Cardiac muscle cell (in vitro differentiated cells and primary cell): ENCODE measurements around the gene CCDC169. TPM values are rescaled to one million over a fixed set of nuclear protein-coding genes. Genes with fewer than 3 reads are reported as not detected.
A peak's percentile ranks its signal among the peaks of the same experiment; 100 is the strongest.

ENCODE experiments used
- DNase-seq, 2 donors: peaks; one replicate each; pipeline versions ENCODE4 v3.0.0 to v3.0.0-alpha.2; 2010 to 2017; ENCODE audit warnings: low read depth in 1 of 2, low spot score in 1 of 2
- H3K27ac ChIP-seq: fragments of 200-600 bp; sonication (generic); 2 replicates; pipeline ENCODE4 v1.5.1; 2016
- H3K27me3 ChIP-seq: fragments of 200-600 bp; sonication (generic); 2 replicates; pipeline ENCODE4 v1.6.0; 2016; ENCODE audit warnings: control low read depth
- H3K36me3 ChIP-seq: fragments of 200-600 bp; sonication (generic); 2 replicates; pipeline ENCODE4 v1.5.1; 2016; ENCODE audit warnings: control low read depth
- H3K4me1 ChIP-seq: fragments of 200-600 bp; sonication (generic); 2 replicates; pipeline ENCODE4 v1.8.1; 2017; ENCODE audit warnings: low read depth, mild to moderate bottlenecking, mixed run types
- H3K4me3 ChIP-seq: fragments of 200-600 bp; sonication (generic); 2 replicates; pipeline ENCODE4 v1.5.1; 2016; ENCODE audit warnings: mild to moderate bottlenecking
- H3K9me3 ChIP-seq: fragments of 200-600 bp; sonication (generic); 2 replicates; pipeline ENCODE4 v1.5.1; 2017; ENCODE audit warnings: low read depth, mild to moderate bottlenecking, control low read depth
- polyA plus RNA-seq: library from polyadenylated mRNA; unstranded; fragments of >200 nt; fragmentation: Nextera tagmentation; extraction: Ambion mirVana; gene quantifications from 2 replicates; pipeline ENCODE4 v1.2.1, GENCODE V29; 2016
- total RNA-seq: library from RNA; depleted of rRNA; stranded (reverse); fragments of >200 nt; gene quantifications from 2 replicates; pipeline ENCODE4 v1.2.3, GENCODE V29; 2016
- TF ChIP-seq, protein P1 (sequence below): IDR thresholded peaks from 2 replicates; pipeline ENCODE4 v1.5.1; 2012; ENCODE audit warnings: low read depth, mild to moderate bottlenecking, low read length

CCDC169 gene
- total RNA-seq: 3.1 and 6.9 TPM in 2 replicates
- 6.9 and 16.0 TPM in 2 replicates for polyA plus RNA-seq

DNA sequence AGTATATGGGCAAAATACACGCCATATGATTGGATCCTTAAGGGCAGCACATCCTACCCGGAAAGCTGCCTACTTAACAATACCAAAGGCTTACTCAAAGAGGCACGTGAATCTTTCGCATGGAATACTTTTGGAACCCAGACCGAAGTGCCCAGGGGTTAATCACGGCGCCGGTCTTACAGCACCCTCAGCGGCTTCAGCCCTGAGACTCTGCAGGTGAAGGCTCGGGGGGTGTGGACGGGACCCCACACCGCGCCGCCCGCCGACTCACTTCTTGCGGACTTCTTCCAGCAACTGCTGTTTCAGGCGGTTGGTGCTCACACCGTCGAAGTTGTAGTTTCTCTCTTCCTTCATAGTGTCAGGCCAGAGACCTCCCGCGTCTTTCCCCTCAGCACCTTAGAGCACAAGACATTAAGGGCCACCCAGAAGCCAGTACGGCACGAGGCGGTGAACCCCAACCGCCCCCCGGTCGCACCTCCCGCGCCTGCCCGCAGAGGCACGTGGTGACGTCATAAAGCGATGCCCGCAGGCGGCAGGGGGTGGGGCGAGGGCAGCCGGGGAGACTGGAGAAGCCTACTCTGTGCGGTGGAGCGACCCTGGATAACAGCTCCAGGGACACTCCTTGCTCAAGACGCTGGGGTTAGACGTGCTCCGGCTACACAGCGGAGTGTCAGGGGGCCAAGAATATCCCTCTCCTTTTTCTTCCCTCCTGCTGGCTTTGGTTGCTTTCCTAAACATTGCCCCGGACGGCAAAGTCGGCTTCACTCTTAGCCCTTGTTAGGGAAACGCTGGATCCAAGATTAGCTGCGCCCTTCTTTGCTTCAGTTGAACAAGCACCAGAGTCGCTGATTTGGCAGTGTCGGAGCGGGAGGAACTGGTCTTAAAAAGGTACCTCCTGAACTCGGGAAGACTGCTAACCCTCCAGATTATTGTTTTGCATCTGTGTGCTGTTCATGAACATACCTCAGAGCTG is at the start of gene CCDC169:
Gene CCDC169, minus strand, starts transcription at position 449 of the 973 bp plus-strand sequence. Its CDS starts 95 bp downstream, at position 354.
- Histone ChIP-seq H3K27ac (peak within 1 kb of the TSS; percentile 36), H3K4me1 (peaks cover 7% of the 10 kb centered on the region), H3K36me3 (no peaks in the 10 kb centered on the region), H3K9me3 (no peaks in the 10 kb centered on the region), H3K4me3 (peak within 1 kb of the TSS; percentile 55), H3K27me3 (no peaks in the 10 kb centered on the region)
- TF ChIP-seq, protein P1, sequence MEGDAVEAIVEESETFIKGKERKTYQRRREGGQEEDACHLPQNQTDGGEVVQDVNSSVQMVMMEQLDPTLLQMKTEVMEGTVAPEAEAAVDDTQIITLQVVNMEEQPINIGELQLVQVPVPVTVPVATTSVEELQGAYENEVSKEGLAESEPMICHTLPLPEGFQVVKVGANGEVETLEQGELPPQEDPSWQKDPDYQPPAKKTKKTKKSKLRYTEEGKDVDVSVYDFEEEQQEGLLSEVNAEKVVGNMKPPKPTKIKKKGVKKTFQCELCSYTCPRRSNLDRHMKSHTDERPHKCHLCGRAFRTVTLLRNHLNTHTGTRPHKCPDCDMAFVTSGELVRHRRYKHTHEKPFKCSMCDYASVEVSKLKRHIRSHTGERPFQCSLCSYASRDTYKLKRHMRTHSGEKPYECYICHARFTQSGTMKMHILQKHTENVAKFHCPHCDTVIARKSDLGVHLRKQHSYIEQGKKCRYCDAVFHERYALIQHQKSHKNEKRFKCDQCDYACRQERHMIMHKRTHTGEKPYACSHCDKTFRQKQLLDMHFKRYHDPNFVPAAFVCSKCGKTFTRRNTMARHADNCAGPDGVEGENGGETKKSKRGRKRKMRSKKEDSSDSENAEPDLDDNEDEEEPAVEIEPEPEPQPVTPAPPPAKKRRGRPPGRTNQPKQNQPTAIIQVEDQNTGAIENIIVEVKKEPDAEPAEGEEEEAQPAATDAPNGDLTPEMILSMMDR: no peak
- peak; percentile 74 to 80 for DNase-seq

DNA sequence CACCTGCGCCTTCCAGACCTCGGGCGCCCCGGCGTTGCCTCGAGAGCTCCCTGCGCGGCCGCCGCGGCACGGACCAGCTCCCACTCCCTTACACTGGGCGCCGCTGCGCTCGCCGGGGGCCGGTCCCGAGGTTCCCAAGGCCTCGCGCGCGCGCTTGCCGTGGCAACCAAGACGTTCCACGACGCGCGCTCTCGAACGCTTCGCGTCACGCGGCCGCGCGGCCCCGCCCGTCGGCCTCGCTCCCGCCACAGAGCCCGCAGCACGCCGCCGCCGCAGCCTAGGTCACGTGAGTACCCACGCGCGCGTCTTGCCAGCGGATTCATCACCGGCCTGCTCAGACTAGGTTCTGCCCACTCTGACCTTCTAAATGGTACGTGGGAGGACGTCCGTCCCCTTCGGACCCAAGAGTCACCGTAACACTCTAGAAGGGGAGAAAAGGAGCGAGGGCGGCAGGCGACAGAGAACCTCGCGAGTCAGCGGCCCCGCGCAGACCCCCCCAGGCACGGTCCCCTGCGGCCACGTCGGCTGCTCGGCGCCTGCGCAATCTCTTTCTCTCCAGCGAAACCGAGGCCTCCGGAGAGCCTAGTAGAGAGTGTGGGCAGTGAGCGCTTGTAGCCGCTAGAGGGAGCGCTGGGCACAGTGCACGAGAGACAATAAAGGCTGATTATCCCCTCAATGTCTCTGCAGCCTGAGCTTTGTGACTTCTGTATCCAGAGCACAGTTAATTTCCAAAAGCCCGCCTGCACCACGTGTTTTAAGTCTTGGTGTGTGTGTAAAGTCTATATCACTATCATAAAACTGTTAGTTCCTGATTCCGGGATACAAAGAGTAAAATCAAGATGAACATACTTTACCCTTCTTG is 48.8 kb upstream of the CCDC169 start, which contains the start of gene SPART:
Gene SPART, minus strand, starts transcription at position 173 of the 862 bp plus-strand sequence. CDS start 10,564 bp downstream, outside the sequence.
- DNase-seq: peak; percentile 91 to 97
- Histone ChIP-seq H3K4me1 (no peaks in the 10 kb centered on the region), H3K27ac (peak within 1 kb of the TSS; percentile 63), H3K4me3 (peak within 1 kb of the TSS; percentile 80), H3K9me3 (no peaks in the 10 kb centered on the region), H3K27me3 (no peaks in the 10 kb centered on the region), H3K36me3 (no peaks in the 10 kb centered on the region)
- TF ChIP-seq, protein P1: peak; percentile 98

DNA sequence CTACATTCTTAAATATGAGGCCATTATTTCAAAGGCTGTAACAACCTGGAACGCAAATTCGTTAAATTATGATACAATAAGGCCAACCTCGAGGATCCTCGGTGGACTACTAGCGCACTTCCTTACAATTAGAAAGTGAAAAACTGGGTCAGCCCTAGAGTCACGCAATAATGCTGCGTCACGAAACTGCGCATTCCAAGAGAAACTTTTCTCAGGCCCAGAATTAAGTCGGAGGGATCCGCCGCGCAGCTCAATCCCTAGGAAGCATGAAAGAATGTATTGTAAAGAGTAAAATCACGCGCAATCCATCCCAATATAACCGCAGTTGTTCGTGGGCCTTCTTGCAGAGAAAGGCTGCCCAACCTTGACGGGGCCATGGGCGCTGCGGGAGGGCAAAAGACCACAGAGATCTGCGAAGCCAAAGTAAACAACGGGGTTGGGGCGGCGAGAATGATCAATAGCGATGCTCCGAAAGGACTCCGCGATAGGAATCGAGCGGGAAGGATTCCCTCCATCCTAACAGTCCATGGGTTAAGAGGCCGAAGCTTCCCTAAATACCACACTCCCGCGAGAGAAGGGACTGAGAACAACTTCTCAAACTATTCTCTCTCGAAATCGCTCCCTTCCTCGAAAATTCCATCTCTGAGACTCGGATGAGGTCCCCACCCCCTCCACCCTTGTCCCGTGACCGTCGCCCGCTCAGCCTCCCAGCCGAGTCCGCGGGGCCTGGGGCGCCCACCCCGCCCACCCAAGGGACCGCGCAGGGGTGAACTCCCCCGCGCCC is 48.0 kb upstream of the CCDC169 start:
- Histone ChIP-seq H3K9me3 (no peaks in the 10 kb centered on the region), H3K27me3 (no peaks in the 10 kb centered on the region), H3K27ac (peak overlapping the region; percentile 63), H3K4me3 (peak overlapping the region; percentile 80), H3K36me3 (no peaks in the 10 kb centered on the region), H3K4me1 (no peaks in the 10 kb centered on the region)
- DNase-seq: peak; percentile 47 to 94
- TF ChIP-seq, protein P1: no peak

DNA sequence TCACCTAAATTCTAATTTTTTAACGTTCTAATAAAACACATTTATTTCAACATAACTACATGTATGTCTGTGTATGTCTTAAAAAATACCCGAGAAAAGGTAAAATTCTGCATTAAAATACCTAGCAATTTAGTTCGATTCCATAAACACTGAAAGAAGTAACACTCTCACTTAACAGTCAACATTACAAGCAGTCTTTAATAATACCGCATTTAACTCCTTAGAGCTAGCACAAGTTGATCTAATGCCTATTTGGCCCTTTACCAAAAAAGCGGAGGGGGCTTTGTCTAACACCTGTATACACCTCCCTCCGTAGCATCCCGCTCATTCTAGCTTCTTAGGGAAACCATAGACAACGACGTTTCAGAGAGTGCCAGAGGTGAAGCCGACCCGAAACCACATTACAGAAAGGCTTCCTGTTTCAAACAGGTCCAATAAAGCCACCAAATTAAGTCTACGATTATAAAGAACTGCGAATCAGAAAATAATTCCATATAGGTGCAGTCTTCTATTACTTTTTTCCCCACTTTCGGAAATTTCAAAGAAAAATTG is 47.3 kb upstream of the CCDC169 start:
- peak; percentile 3 to 42 for DNase-seq
- peak overlapping the region; percentile 80 for H3K4me3 ChIP-seq
- H3K4me1 ChIP-seq: no peaks in the 10 kb centered on the region
- H3K36me3 ChIP-seq: no peaks in the 10 kb centered on the region
- H3K9me3 ChIP-seq: no peaks in the 10 kb centered on the region
- H3K27ac ChIP-seq: no peak overlapping the region
- no peaks in the 10 kb centered on the region for H3K27me3 ChIP-seq
- TF ChIP-seq, protein P1: no peak
